HFFc6 (cell line): ENCODE data around the gene FLRT1. TPM values are rescaled to one million over a fixed set of nuclear protein-coding genes. Genes with fewer than 3 reads are reported as not detected.

Source experiments
- DNase-seq: peaks from one replicate; pipeline ENCODE4 v3.0.0-alpha.2; 2018
- H3K27ac Mint-ChIP-seq: 2 replicates; pipeline ENCODE4 v1.8.0; 2020; ENCODE audit warnings: mild to moderate bottlenecking, mixed read lengths
- H3K27me3 Mint-ChIP-seq: 2 replicates; pipeline ENCODE4 v1.8.0; 2021; ENCODE audit warnings: mild to moderate bottlenecking, moderate library complexity, mixed read lengths; ENCODE audit not compliant: insufficient read depth
- H3K36me3 Mint-ChIP-seq: 2 replicates; pipeline ENCODE4 v1.8.0; 2021; ENCODE audit warnings: low read depth, mixed read lengths
- H3K4me1 Mint-ChIP-seq: 2 replicates; pipeline ENCODE4 v1.8.0; 2020; ENCODE audit warnings: low read depth, mixed read lengths
- H3K4me3 Mint-ChIP-seq: 2 replicates; pipeline ENCODE4 v1.8.0; 2020; ENCODE audit warnings: mild to moderate bottlenecking, moderate library complexity, mixed read lengths
- H3K9me3 Mint-ChIP-seq: 2 replicates; pipeline ENCODE4 v1.8.0; 2020; ENCODE audit warnings: mild to moderate bottlenecking, mixed read lengths
- total RNA-seq, 6 experiments: library from RNA; stranded (reverse); fragmentation: NEBNext Ultra II Directional; extraction: Animal tissue kit (Norgen Biotek cat#: 25700); gene quantifications; 2 replicates in 1 of 6; 3 replicates in 5 of 6; pipeline ENCODE4 v1.2.3, GENCODE V29; 2021
- TF ChIP-seq, protein P1 (sequence below): fragments of 200-600 bp; sonication (generic); IDR thresholded peaks from 2 replicates; pipeline ENCODE4 v1.5.0; 2021; ENCODE audit warnings: antibody characterized with exemption, mild to moderate bottlenecking

Gene FLRT1
- total RNA-seq, 6 experiments from 2014 or later: 0.07 to 0.38 (median 0.30) TPM; not detected in 1

DNA sequence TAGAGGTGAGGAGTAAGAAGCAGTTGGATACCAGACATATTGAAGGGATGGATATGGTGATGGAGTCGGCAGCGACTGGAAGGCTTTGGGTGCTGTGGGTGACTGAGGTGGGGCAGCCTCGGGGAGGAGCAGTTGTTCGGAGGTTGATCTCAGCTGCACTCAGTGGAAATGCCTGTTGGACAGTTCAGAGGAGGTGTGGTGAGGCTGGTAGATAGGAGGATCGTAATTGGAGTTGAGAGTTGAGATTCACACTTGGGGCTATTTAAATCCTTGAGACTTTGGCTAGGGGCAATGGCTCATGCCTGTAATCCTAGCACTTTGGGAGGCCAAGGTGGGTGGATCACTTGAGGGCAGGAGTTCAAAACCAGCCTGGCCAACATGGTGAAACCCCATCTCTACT, 42.6 kb upstream of the FLRT1 start:
- H3K9me3 Mint-ChIP-seq: no peaks in the 10 kb centered on the region
- no peak overlapping the region for H3K27ac Mint-ChIP-seq
- no peak for DNase-seq
- TF ChIP-seq, protein P1, sequence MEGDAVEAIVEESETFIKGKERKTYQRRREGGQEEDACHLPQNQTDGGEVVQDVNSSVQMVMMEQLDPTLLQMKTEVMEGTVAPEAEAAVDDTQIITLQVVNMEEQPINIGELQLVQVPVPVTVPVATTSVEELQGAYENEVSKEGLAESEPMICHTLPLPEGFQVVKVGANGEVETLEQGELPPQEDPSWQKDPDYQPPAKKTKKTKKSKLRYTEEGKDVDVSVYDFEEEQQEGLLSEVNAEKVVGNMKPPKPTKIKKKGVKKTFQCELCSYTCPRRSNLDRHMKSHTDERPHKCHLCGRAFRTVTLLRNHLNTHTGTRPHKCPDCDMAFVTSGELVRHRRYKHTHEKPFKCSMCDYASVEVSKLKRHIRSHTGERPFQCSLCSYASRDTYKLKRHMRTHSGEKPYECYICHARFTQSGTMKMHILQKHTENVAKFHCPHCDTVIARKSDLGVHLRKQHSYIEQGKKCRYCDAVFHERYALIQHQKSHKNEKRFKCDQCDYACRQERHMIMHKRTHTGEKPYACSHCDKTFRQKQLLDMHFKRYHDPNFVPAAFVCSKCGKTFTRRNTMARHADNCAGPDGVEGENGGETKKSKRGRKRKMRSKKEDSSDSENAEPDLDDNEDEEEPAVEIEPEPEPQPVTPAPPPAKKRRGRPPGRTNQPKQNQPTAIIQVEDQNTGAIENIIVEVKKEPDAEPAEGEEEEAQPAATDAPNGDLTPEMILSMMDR: no peak
- H3K4me3 Mint-ChIP-seq: no peak overlapping the region
- H3K4me1 Mint-ChIP-seq: no peaks in the 10 kb centered on the region; the same call in 1 of the 2 replicates
- H3K27me3 Mint-ChIP-seq: peaks cover 4% of the 10 kb centered on the region
- peaks cover 18% of the 10 kb centered on the region for H3K36me3 Mint-ChIP-seq

DNA sequence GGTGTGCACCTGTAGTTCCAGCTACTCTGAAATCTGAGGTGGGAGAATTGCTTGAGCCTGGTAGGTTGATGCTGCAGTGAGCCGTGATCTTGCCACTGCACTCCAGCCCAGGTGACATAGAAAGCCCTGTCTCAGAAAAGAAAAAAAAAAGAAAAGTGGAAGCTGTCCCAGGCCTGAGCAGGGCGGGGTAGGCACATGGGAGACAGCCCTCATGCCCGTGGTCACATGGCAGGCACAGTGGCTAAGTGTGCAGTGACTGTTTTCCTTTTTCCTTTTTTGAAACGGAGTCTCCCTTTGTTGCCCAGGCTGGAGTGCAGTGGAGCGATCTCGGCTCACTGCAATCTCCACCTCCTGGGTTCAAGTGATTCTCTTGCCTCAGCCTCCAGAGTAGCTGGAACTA, 41.7 kb upstream of the FLRT1 start:
- H3K4me1 Mint-ChIP-seq: no peaks in the 10 kb centered on the region; the same call in 1 of the 2 replicates
- peaks cover 6% of the 10 kb centered on the region for H3K27me3 Mint-ChIP-seq
- DNase-seq: no peak
- H3K4me3 Mint-ChIP-seq: no peak overlapping the region
- TF ChIP-seq, protein P1: no peak
- peaks cover 11% of the 10 kb centered on the region; the same call in 1 of the 2 replicates for H3K36me3 Mint-ChIP-seq
- H3K9me3 Mint-ChIP-seq: no peaks in the 10 kb centered on the region
- no peak overlapping the region for H3K27ac Mint-ChIP-seq

DNA sequence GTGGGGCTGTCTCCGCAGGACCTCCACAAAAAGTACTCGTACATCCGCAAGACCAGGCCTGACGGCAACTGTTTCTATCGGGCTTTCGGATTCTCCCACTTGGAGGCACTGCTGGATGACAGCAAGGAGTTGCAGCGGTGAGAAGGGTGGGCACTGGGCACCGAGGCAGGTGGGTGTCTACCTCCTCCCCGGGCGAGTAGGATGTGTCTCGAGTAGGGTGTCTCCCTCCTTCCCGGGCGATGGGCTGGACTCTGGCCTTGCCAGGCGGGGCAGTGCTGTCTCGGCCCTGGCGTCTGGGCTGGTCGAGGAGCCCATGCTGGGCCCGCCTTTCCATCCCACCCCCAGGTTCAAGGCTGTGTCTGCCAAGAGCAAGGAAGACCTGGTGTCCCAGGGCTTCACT, 39.2 kb upstream of the FLRT1 start:
- H3K4me1 Mint-ChIP-seq: peaks cover 2% of the 10 kb centered on the region; the same call in 1 of the 2 replicates
- DNase-seq: no peak
- no peak overlapping the region for H3K27ac Mint-ChIP-seq
- no peak overlapping the region for H3K4me3 Mint-ChIP-seq
- H3K9me3 Mint-ChIP-seq: no peaks in the 10 kb centered on the region
- TF ChIP-seq, protein P1: no peak
- H3K36me3 Mint-ChIP-seq: peaks cover 2% of the 10 kb centered on the region; the same call in 1 of the 2 replicates
- H3K27me3 Mint-ChIP-seq: peaks cover 8% of the 10 kb centered on the region

DNA sequence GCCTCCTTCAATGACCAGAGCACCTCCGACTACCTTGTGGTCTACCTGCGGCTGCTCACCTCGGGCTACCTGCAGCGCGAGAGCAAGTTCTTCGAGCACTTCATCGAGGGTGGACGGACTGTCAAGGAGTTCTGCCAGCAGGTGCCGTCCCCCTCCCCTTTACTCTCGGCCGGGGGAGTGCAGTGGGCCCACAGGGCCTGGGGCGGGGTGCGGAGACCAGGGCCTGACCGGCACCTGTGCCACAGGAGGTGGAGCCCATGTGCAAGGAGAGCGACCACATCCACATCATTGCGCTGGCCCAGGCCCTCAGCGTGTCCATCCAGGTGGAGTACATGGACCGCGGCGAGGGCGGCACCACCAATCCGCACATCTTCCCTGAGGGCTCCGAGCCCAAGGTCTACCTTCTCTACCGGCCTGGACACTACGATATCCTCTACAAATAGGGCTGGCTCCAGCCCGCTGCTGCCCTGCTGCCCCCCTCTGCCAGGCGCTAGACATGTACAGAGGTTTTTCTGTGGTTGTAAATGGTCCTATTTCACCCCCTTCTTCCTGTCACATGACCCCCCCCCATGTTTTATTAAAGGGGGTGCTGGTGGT, 38.5 kb upstream of the FLRT1 start:
- Mint-ChIP-seq H3K36me3 (no peaks in the 10 kb centered on the region; the same call in 1 of the 2 replicates), H3K27me3 (peaks cover 7% of the 10 kb centered on the region), H3K4me3 (no peak overlapping the region), H3K4me1 (peaks cover 9% of the 10 kb centered on the region), H3K9me3 (no peaks in the 10 kb centered on the region), H3K27ac (no peak overlapping the region)
- TF ChIP-seq, protein P1: no peak
- no peak for DNase-seq

DNA sequence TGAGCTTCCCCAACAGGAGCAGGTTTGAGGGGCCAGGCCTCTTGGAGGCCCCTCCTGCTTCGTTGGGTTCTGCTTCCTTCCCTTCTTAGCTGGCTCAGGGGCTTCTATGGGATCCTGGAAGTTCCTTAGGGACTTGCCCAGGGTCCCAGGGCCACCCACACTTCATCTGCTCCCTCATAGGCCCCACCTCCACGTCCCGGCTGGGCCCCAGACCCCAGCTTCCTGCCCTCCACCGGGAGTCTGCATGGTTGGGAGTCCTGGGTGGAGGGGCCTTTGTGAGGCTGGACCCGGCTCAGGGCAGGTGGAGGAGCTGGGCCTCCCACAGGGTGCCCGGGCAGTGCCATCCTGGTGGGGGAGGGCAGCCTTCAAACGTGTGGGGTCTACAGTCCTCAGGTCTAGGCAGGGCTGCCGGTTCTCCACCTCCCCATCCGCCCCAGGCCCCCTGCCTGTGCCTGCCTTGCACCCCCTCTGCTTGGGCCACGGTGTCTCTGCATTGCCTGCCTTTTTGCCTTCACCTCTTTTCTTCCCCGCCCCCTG, 37.9 kb upstream of the FLRT1 start:
- H3K27me3 Mint-ChIP-seq: peaks cover 7% of the 10 kb centered on the region
- H3K27ac Mint-ChIP-seq: no peak overlapping the region
- no peaks in the 10 kb centered on the region for H3K9me3 Mint-ChIP-seq
- H3K4me1 Mint-ChIP-seq: peaks cover 9% of the 10 kb centered on the region
- no peak overlapping the region for H3K4me3 Mint-ChIP-seq
- TF ChIP-seq, protein P1: no peak
- no peaks in the 10 kb centered on the region; the same call in 1 of the 2 replicates for H3K36me3 Mint-ChIP-seq
- no peak for DNase-seq
